D721Med (cell line): Measurements from ENCODE around the gene ARHGEF16.

ENCODE experiments used
- DNase-seq: peaks from one replicate; pipeline ENCODE4 v3.0.0; 2011; ENCODE audit warnings: low spot score; ENCODE audit not compliant: insufficient read length
- FAIRE-seq: peaks from 2 replicates; lab custom pipeline; 2011; peaks lifted over from hg19 to GRCh38; lab: Jason Lieb, UNC
- CTCF ChIP-seq: IDR thresholded peaks from 2 replicates; pipeline ENCODE4 v1.5.1; 2012; ENCODE audit warnings: mild to moderate bottlenecking, control low read depth; ENCODE audit not compliant: insufficient read depth; ENCODE audit errors: missing control alignments

The ARHGEF16 gene

GRCh38 chr1:3504151-3504821, 49.8 kb downstream of the ARHGEF16 start:
- no peak for TF ChIP-seq CTCF
- DNase-seq: no peak
- no peak for FAIRE-seq

GRCh38 chr1:3504822-3505153, 50.3 kb downstream of the ARHGEF16 start:
- DNase-seq (no peak), FAIRE-seq (no peak)
- TF ChIP-seq CTCF: no peak

- no peak for TF ChIP-seq CTCF
- DNase-seq (no peak), FAIRE-seq (no peak)
These were observed 50.7 kb downstream of the ARHGEF16 start for GRCh38 chr1:3505161-3505560.

- no peak for TF ChIP-seq CTCF
- FAIRE-seq (no peak), DNase-seq (no peak)
These were observed 51.6 kb downstream of the ARHGEF16 start for GRCh38 chr1:3506041-3506440.

GRCh38 chr1:3506943-3507342, 52.5 kb downstream of the ARHGEF16 start:
- DNase-seq (no peak), FAIRE-seq (no peak)
- no peak for TF ChIP-seq CTCF

GRCh38 chr1:3507636-3508275, 53.3 kb downstream of the ARHGEF16 start:
- FAIRE-seq (no peak), DNase-seq (no peak)
- no peak for TF ChIP-seq CTCF

GRCh38 chr1:3508757-3509415, 54.4 kb downstream of the ARHGEF16 start:
- no peak for DNase-seq
- no peak for TF ChIP-seq CTCF
- no peak for FAIRE-seq
